Stimulated activated CD4-positive, alpha-beta T cell treated with anti-CD3 and anti-CD28 coated beads, Interleukin-2, amount 100 ng/mL, for 48 hours (primary cell): ENCODE measurements around the gene TLE4.
"Not testable (repeated sequence)": the region's sequence is repeated elsewhere in the genome, so short reads cannot be mapped to it uniquely, and the experiment has no call there.

Source experiments
- DNase-seq, 2 donors: peaks; one replicate each; pipeline ENCODE4 v3.0.0-alpha.2; 2020

Gene TLE4

GRCh38 chr9:79745752-79746336, 174.1 kb downstream of the TLE4 start:
- DNase-seq, result no peak

- not testable (repeated sequence) for DNase-seq
These were observed 180.2 kb downstream of the TLE4 start for GRCh38 chr9:79751895-79752466.

- DNase-seq, result no peak
These were observed 184.6 kb downstream of the TLE4 start for GRCh38 chr9:79756414-79756813.

GRCh38 chr9:79757074-79757473, 185.3 kb downstream of the TLE4 start:
- no peak for DNase-seq

GRCh38 chr9:79757881-79758669, 186.3 kb downstream of the TLE4 start:
- no peak for DNase-seq

GRCh38 chr9:79759460-79759859, 187.7 kb downstream of the TLE4 start:
- DNase-seq, result no peak

GRCh38 chr9:79762070-79762469, 190.3 kb downstream of the TLE4 start:
- DNase-seq, result no peak

- no peak for DNase-seq
These were observed 192.0 kb downstream of the TLE4 start for GRCh38 chr9:79763671-79764285.

GRCh38 chr9:79764374-79764773, 192.6 kb downstream of the TLE4 start:
- DNase-seq, result no peak

GRCh38 chr9:79765466-79765865, 193.7 kb downstream of the TLE4 start:
- no peak for DNase-seq

GRCh38 chr9:79766091-79766490, 194.3 kb downstream of the TLE4 start:
- DNase-seq, result no peak

GRCh38 chr9:79768194-79768593, 196.4 kb downstream of the TLE4 start:
- DNase-seq, result no peak

GRCh38 chr9:79769476-79770275, 197.9 kb downstream of the TLE4 start:
- DNase-seq, result no peak

- DNase-seq, result no peak
These were observed 202.6 kb downstream of the TLE4 start for GRCh38 chr9:79774356-79774755.
